Liver (tissue), 9 donors: ENCODE data around the gene TMEM61. TPM values are rescaled to one million over a fixed set of nuclear protein-coding genes. Genes with fewer than 3 reads are reported as not detected.
A peak's percentile ranks its signal among the peaks of the same experiment; 100 is the strongest.

Source experiments
- DNase-seq: peaks from one replicate; pipeline ENCODE4 v3.0.0-alpha.2; 2017; ENCODE audit warnings: low spot score
- H3K27ac ChIP-seq, 2 donors: one replicate each; pipeline ENCODE4 v1.7.0; 2013; ENCODE audit warnings: inconsistent platforms in 2 of 2, low read length in 2 of 2, control low read depth in 1 of 2, low read depth in 1 of 2, mild to moderate bottlenecking in 1 of 2
- H3K27me3 ChIP-seq, 4 donors: one replicate each; pipeline versions ENCODE4 v1.6.1 to v1.7.0; 2013; ENCODE audit warnings: low read length in 3 of 4, inconsistent platforms in 1 of 4, mild to moderate bottlenecking in 1 of 4, moderate library complexity in 1 of 4; ENCODE audit not compliant: control insufficient read depth in 4 of 4, insufficient read depth in 4 of 4
- H3K36me3 ChIP-seq, 4 donors: one replicate each; pipeline versions ENCODE4 v1.6.1 to v1.7.0; 2013; ENCODE audit warnings: low read length in 3 of 4, mild to moderate bottlenecking in 3 of 4, low read depth in 1 of 4, moderate library complexity in 1 of 4; ENCODE audit not compliant: control insufficient read depth in 4 of 4, insufficient read depth in 3 of 4
- H3K4me1 ChIP-seq, 4 donors: one replicate each; pipeline versions ENCODE4 v1.6.1 to v1.7.0; 2013; ENCODE audit warnings: low read length in 3 of 4, mild to moderate bottlenecking in 3 of 4, moderate library complexity in 1 of 4; ENCODE audit not compliant: control insufficient read depth in 4 of 4, insufficient read depth in 4 of 4
- H3K4me3 ChIP-seq, 3 donors: one replicate each; pipeline versions ENCODE4 v1.6.1 to v1.7.0; 2013; ENCODE audit warnings: low read length in 3 of 3, control low read depth in 1 of 3, low read depth in 1 of 3, mild to moderate bottlenecking in 1 of 3
- H3K9ac ChIP-seq, 2 donors: one replicate each; pipeline ENCODE4 v1.7.0; 2013; ENCODE audit warnings: low read length in 2 of 2, mild to moderate bottlenecking in 2 of 2, moderate library complexity in 2 of 2, control low read depth in 1 of 2, low read depth in 1 of 2
- H3K9me3 ChIP-seq, 4 donors: one replicate each; pipeline versions ENCODE4 v1.6.1 to v1.7.0; 2013; ENCODE audit warnings: low read length in 3 of 4; ENCODE audit not compliant: control insufficient read depth in 4 of 4
- EGR1 ChIP-seq, 2 donors: IDR thresholded peaks; 2 replicates each; pipeline ENCODE4 v1.6.1; 2016 to 2018; ENCODE audit warnings: antibody characterized with exemption in 2 of 2, low read depth in 2 of 2
- FOXA1 ChIP-seq: IDR thresholded peaks from 2 replicates; pipeline ENCODE4 v1.6.1; 2016; ENCODE audit warnings: antibody characterized with exemption
- FOXA2 ChIP-seq: IDR thresholded peaks from 2 replicates; pipeline ENCODE4 v1.6.1; 2016; ENCODE audit warnings: antibody characterized with exemption
- GABPA ChIP-seq, 2 donors: IDR thresholded peaks in 1 of 2; conservative IDR thresholded peaks in 1 of 2; 2 replicates each; pipeline ENCODE4 v1.6.1; 2016; ENCODE audit warnings: antibody characterized with exemption in 2 of 2, mild to moderate bottlenecking in 1 of 2, moderate library complexity in 1 of 2
- HNF4A ChIP-seq, 2 donors: conservative IDR thresholded peaks; 2 replicates each; pipeline ENCODE4 v1.6.1; 2016; ENCODE audit warnings: antibody characterized with exemption in 2 of 2, mild to moderate bottlenecking in 2 of 2
- HNF4G ChIP-seq: IDR thresholded peaks from 2 replicates; pipeline ENCODE4 v1.6.1; 2016; ENCODE audit warnings: antibody characterized with exemption
- RAD21 ChIP-seq, 2 donors: IDR thresholded peaks; 2 replicates each; pipeline ENCODE4 v1.6.1; 2016; ENCODE audit warnings: antibody characterized with exemption in 2 of 2, mild to moderate bottlenecking in 2 of 2
- RXRA ChIP-seq, 2 donors: IDR thresholded peaks; 2 replicates each; pipeline ENCODE4 v1.6.1; 2017 to 2018; ENCODE audit warnings: antibody characterized with exemption in 2 of 2, mild to moderate bottlenecking in 1 of 2
- SP1 ChIP-seq: IDR thresholded peaks from 2 replicates; pipeline ENCODE4 v1.6.1; 2018; ENCODE audit warnings: antibody characterized with exemption, mild to moderate bottlenecking
- TAF1 ChIP-seq: conservative IDR thresholded peaks from 2 replicates; pipeline ENCODE4 v1.6.1; 2016; ENCODE audit warnings: antibody characterized with exemption, mild to moderate bottlenecking
- WGBS: extraction: QIAGEN DNeasy Blood & Tissue Kit; methylation state at CpG from one replicate; pipeline ENCODE4 v1.1.7; 2013; 5-methylcytosine and 5-hydroxymethylcytosine counted together
- polyA plus RNA-seq, 2 donors: library from polyadenylated mRNA; stranded (reverse) in 1 of 2; unstranded in 1 of 2; fragments of 200-250 nt in 1 of 2; fragments of >200 nt in 1 of 2; fragmentation: Nextera tagmentation in 1 of 2; extraction: Ambion mirVana in 1 of 2; gene quantifications; one replicate each; pipeline versions ENCODE4 v1.2.1 to v1.2.3, GENCODE V29; 2013 to 2015
- total RNA-seq, 2 donors: library from RNA; depleted of rRNA; stranded (reverse); fragments of >200 nt; gene quantifications; one replicate each; pipeline ENCODE4 v1.2.3, GENCODE V29; 2014
- TF ChIP-seq, protein P1 (sequence below): IDR thresholded peaks from 2 replicates; pipeline ENCODE4 v1.6.1; 2016; ENCODE audit warnings: antibody characterized with exemption
- TF ChIP-seq, protein P2 (sequence below): fragments of 150-350 bp; IDR thresholded peaks from 2 replicates; pipeline ENCODE4 v1.5.1; 2017; ENCODE audit warnings: improper control_type of control experiment, low read depth, low read length; ENCODE audit not compliant: missing input control
- TF ChIP-seq, protein P3 (sequence below): IDR thresholded peaks from 2 replicates; pipeline ENCODE4 v1.6.1; 2016; ENCODE audit warnings: antibody characterized with exemption
- TF ChIP-seq, protein P4 (sequence below): IDR thresholded peaks from 2 replicates; pipeline ENCODE4 v1.6.1; 2016; ENCODE audit warnings: antibody characterized with exemption
- donor health status: healthy.
- donor health status: healthy.
- donor health status: healthy.
- donor health status: healthy.
- donor health status: healthy.

TMEM61 gene
- total and polyA plus RNA-seq, 4 donors: not detected

DNA sequence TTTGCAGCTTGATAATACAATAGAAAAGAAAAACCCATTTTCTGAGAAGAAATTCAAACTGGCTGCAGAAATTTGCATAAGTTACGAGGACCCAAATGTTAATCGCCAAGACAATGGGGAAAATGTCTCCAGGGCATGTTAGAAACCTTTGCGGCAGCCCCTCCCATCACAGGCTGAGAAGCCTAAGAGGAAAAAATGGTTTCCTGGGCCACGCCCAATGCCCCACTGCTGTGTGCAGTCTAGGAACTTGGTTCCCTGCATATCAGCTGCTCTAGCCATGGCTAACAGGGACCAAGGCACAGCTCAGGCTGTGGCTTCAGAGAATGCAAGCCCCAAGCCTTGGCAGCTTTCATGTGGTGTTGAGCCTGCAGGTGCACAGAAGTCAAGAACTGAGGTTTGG is 37.5 kb upstream of the TMEM61 start:
- H3K9ac ChIP-seq: no peak overlapping the region
- H3K27me3 ChIP-seq: no peaks in the 10 kb centered on the region
- H3K27ac ChIP-seq: no peak overlapping the region
- no peak overlapping the region for H3K4me3 ChIP-seq
- H3K9me3 ChIP-seq: no peaks in the 10 kb centered on the region
- peaks cover 0 to 6% (median 2%) of the 10 kb centered on the region in 4 donors for H3K4me1 ChIP-seq
- DNase-seq: no peak
- no peak for TF ChIP-seq HNF4G
- TF ChIP-seq, protein P1, sequence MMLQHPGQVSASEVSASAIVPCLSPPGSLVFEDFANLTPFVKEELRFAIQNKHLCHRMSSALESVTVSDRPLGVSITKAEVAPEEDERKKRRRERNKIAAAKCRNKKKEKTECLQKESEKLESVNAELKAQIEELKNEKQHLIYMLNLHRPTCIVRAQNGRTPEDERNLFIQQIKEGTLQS: no peak
- TF ChIP-seq RAD21 (IDR thresholded peaks at IDR 0.05): no peak
- no peak for TF ChIP-seq RXRA (IDR thresholded peaks at IDR 0.05)
- no peak for TF ChIP-seq SP1
- TF ChIP-seq FOXA2: no peak
- no peak for TF ChIP-seq HNF4A (conservative IDR thresholded peaks at IDR 0.05)
- TF ChIP-seq GABPA (IDR thresholded peaks at IDR 0.05 in 1 of 2, conservative IDR thresholded peaks at IDR 0.05 in 1 of 2): no peak
- TF ChIP-seq, protein P2, sequence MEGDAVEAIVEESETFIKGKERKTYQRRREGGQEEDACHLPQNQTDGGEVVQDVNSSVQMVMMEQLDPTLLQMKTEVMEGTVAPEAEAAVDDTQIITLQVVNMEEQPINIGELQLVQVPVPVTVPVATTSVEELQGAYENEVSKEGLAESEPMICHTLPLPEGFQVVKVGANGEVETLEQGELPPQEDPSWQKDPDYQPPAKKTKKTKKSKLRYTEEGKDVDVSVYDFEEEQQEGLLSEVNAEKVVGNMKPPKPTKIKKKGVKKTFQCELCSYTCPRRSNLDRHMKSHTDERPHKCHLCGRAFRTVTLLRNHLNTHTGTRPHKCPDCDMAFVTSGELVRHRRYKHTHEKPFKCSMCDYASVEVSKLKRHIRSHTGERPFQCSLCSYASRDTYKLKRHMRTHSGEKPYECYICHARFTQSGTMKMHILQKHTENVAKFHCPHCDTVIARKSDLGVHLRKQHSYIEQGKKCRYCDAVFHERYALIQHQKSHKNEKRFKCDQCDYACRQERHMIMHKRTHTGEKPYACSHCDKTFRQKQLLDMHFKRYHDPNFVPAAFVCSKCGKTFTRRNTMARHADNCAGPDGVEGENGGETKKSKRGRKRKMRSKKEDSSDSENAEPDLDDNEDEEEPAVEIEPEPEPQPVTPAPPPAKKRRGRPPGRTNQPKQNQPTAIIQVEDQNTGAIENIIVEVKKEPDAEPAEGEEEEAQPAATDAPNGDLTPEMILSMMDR: no peak
- no peak for TF ChIP-seq EGR1 (IDR thresholded peaks at IDR 0.05; ENCODE audit: low read depth in 2 of 2)
- no peak for TF ChIP-seq TAF1
- WGBS: 96% methylated on average over 4 of the region's 4 CpGs
- H3K36me3 ChIP-seq: no peaks in the 10 kb centered on the region

DNA sequence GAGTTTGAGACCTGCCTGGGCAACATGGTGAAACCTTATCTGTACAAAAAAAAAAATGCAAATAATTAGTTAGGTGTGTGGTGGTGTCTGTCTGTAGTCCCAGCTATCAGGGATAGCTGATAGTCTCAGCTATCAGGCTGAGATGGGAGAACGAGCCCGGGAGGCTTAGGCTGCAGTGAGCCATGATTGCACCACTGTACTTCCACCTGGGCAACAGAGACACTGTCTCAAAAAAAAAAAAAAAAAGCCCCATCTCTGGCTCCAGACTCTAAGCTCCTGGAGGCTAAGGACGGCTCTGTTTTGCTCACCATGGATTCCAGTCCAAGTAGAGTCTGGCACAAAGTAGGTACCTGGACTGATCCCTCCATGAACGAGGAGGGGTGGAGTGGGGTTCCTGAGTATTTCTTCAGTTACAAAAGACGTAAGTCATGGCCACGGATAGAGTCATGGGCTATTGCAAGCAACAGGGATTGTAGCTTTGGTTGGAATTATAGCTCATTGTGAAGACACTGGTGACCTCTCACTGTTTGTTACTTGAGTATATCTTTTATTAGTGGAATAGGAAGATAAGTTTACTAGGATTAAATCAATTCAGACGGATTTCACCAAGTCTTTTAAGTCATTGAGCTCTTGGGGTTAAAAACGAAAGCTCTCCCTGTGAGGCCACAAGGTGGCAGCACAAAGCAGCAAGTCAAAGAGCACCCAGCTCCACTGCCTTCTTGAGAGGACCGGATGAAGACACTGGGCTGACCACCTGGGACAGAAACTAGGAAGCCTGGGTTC is 35.6 kb upstream of the TMEM61 start:
- peaks cover 0 to 6% (median 2%) of the 10 kb centered on the region in 4 donors for H3K4me1 ChIP-seq
- H3K9ac ChIP-seq: no peak overlapping the region
- H3K4me3 ChIP-seq: no peak overlapping the region
- no peaks in the 10 kb centered on the region for H3K27me3 ChIP-seq
- DNase-seq: peak; percentile 56
- WGBS: 48% methylated on average over 9 of the region's 9 CpGs
- no peaks in the 10 kb centered on the region for H3K9me3 ChIP-seq
- no peak overlapping the region for H3K27ac ChIP-seq
- H3K36me3 ChIP-seq: no peaks in the 10 kb centered on the region
- TF ChIP-seq FOXA1 (no peak), RAD21 (IDR thresholded peaks at IDR 0.05) (peak; percentile 81 to 87)
- TF ChIP-seq, protein P2: peak; percentile 71

DNA sequence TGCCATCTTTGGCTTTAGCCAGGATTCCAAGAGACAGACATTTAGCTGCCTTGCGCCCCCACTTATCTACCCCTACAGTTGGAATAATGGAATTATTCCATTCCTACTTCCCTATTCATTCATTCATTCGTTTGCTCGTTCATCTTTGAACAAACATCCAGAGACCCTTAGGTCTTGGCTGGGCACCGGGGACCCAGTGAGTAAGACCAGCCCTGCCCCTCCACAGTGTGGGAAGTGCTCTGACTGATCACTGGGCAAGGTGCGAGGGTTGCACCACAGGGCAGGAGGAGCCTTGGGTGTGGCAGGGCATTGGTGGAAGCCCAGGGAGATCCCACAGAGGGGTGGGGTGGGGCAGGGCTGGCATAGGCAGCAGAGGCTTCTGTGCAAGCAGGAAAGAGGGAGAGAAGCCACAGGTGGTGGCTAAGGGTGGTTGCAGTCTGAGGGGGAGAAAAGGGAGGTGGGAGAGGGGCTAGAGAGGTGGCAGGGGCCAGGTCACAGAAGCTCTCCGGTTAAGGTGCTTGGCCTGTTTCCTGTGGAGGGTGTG is 35.0 kb upstream of the TMEM61 start:
- WGBS: 56% methylated on average over 6 of the region's 6 CpGs
- H3K4me1 ChIP-seq: peaks cover 0 to 8% (median 5%) of the 10 kb centered on the region in 4 donors
- TF ChIP-seq FOXA1: no peak
- TF ChIP-seq, protein P1: no peak
- TF ChIP-seq, protein P3, sequence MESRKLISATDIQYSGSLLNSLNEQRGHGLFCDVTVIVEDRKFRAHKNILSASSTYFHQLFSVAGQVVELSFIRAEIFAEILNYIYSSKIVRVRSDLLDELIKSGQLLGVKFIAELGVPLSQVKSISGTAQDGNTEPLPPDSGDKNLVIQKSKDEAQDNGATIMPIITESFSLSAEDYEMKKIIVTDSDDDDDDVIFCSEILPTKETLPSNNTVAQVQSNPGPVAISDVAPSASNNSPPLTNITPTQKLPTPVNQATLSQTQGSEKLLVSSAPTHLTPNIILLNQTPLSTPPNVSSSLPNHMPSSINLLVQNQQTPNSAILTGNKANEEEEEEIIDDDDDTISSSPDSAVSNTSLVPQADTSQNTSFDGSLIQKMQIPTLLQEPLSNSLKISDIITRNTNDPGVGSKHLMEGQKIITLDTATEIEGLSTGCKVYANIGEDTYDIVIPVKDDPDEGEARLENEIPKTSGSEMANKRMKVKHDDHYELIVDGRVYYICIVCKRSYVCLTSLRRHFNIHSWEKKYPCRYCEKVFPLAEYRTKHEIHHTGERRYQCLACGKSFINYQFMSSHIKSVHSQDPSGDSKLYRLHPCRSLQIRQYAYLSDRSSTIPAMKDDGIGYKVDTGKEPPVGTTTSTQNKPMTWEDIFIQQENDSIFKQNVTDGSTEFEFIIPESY: no peak
- TF ChIP-seq, protein P2: no peak
- TF ChIP-seq, protein P4, sequence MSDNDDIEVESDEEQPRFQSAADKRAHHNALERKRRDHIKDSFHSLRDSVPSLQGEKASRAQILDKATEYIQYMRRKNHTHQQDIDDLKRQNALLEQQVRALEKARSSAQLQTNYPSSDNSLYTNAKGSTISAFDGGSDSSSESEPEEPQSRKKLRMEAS: no peak
- H3K4me3 ChIP-seq: no peak overlapping the region
- no peaks in the 10 kb centered on the region for H3K9me3 ChIP-seq
- H3K9ac ChIP-seq: no peak overlapping the region
- no peaks in the 10 kb centered on the region for H3K27me3 ChIP-seq
- no peaks in the 10 kb centered on the region for H3K36me3 ChIP-seq
- DNase-seq: no peak
- no peak overlapping the region for H3K27ac ChIP-seq
